ENCODE results near the gene MAFG. TPM values are rescaled to one million over a fixed set of nuclear protein-coding genes. Genes with fewer than 3 reads are reported as not detected.

The MAFG gene
- total RNA-seq, 1 donor, result 19.1 TPM

GRCh38 chr17:81888105-81888987 lies 39.2 kb downstream of the MAFG start:
- TF ChIP-seq CTCF (IDR thresholded peaks at IDR 0.05; ENCODE audit: insufficient read depth, low read length), result no peak
- no peak for DNase-seq (ENCODE audit: low read depth)
- no peak overlapping the region for H3K4me3 ChIP-seq (ENCODE audit: low read depth, low read length)

GRCh38 chr17:81885869-81886548 lies 41.5 kb downstream of the MAFG start:
- TF ChIP-seq CTCF (IDR thresholded peaks at IDR 0.05; ENCODE audit: insufficient read depth, low read length), result no peak
- no peak overlapping the region for H3K4me3 ChIP-seq (ENCODE audit: low read depth, low read length)
- DNase-seq (ENCODE audit: low read depth), result no peak

- no peak for DNase-seq (ENCODE audit: low read depth)
- no peak overlapping the region for H3K4me3 ChIP-seq (ENCODE audit: low read depth, low read length)
- no peak for TF ChIP-seq CTCF (IDR thresholded peaks at IDR 0.05; ENCODE audit: insufficient read depth, low read length)
These were observed 42.1 kb downstream of the MAFG start for GRCh38 chr17:81885454-81885853.

- DNase-seq (ENCODE audit: low read depth), result no peak
- TF ChIP-seq CTCF (IDR thresholded peaks at IDR 0.05; ENCODE audit: insufficient read depth, low read length), result no peak
- no peak overlapping the region for H3K4me3 ChIP-seq (ENCODE audit: low read depth, low read length)
These were observed 42.6 kb downstream of the MAFG start for GRCh38 chr17:81884968-81885367.

- peak; percentile 41 for DNase-seq (ENCODE audit: low read depth)
- H3K4me3 ChIP-seq (ENCODE audit: low read depth, low read length), result no peak overlapping the region
- no peak for TF ChIP-seq CTCF (IDR thresholded peaks at IDR 0.05; ENCODE audit: insufficient read depth, low read length)
These were observed 43.0 kb downstream of the MAFG start for GRCh38 chr17:81884520-81884919.

- no peak for TF ChIP-seq CTCF (IDR thresholded peaks at IDR 0.05; ENCODE audit: insufficient read depth, low read length)
- H3K4me3 ChIP-seq (ENCODE audit: low read depth, low read length), result no peak overlapping the region
- no peak for DNase-seq (ENCODE audit: low read depth)
These were observed 48.4 kb downstream of the MAFG start for GRCh38 chr17:81879121-81879520.

Measured in fibroblast of the aortic adventitia (primary cell).